HepG2 (cell line): ENCODE data around the gene IZUMO2. TPM values are rescaled to one million over a fixed set of nuclear protein-coding genes. Genes with fewer than 3 reads are reported as not detected.

Experiments used
- ARID4A ChIP-seq: sonication (generic); formaldehyde crosslinking; IDR thresholded peaks from 2 replicates; pipeline ENCODE4 v1.5.0; 2020; ENCODE audit warnings: mild to moderate bottlenecking, missing genetic modification reagents, borderline replicate concordance
- DMAP1 ChIP-seq: IDR thresholded peaks from 2 replicates; pipeline ENCODE4 v1.6.1; 2016
- FOXP4 ChIP-seq: sonication (generic); formaldehyde crosslinking; IDR thresholded peaks from 2 replicates; pipeline ENCODE4 v1.4.0; 2020; ENCODE audit warnings: missing genetic modification reagents
- HMG20B ChIP-seq: conservative IDR thresholded peaks from 2 replicates; pipeline ENCODE4 v1.6.1; 2016; ENCODE audit warnings: missing genetic modification reagents, missing compliant biosample characterization
- HNF1A ChIP-seq, 2 experiments: sonication (generic) in 1 of 2; formaldehyde crosslinking in 1 of 2; IDR thresholded peaks; 2 replicates each; pipeline versions ENCODE4 v1.4.0 to v1.6.1; 2016 to 2020; ENCODE audit warnings: borderline replicate concordance in 1 of 2, low read depth in 1 of 2, mild to moderate bottlenecking in 1 of 2, missing genetic modification reagents in 1 of 2
- HOXA3 ChIP-seq: sonication (generic); formaldehyde crosslinking; IDR thresholded peaks from 2 replicates; pipeline ENCODE4 v1.5.0; 2020; ENCODE audit warnings: missing genetic modification reagents
- IRF2 ChIP-seq: IDR thresholded peaks from 2 replicates; pipeline ENCODE4 v1.6.1; 2018; ENCODE audit warnings: missing genetic modification reagents, missing compliant biosample characterization
- MAX ChIP-seq: IDR thresholded peaks from 2 replicates; pipeline ENCODE4 v1.6.1; 2012; ENCODE audit warnings: inconsistent platforms
- TOE1 ChIP-seq: sonication (generic); formaldehyde crosslinking; IDR thresholded peaks from 2 replicates; pipeline ENCODE4 v1.4.0; 2020; ENCODE audit warnings: mild to moderate bottlenecking, missing genetic modification reagents
- ZMYM4 ChIP-seq: sonication (generic); formaldehyde crosslinking; IDR thresholded peaks from 2 replicates; pipeline ENCODE4 v1.8.1; 2023; ENCODE audit warnings: mild to moderate bottlenecking, missing genetic modification reagents
- ZNF121 ChIP-seq: sonication (generic); formaldehyde crosslinking; IDR thresholded peaks from 2 replicates; pipeline ENCODE4 v1.5.0; 2020; ENCODE audit warnings: mild to moderate bottlenecking, missing genetic modification reagents
- ZNF274 ChIP-seq: sonication (generic); formaldehyde crosslinking; IDR thresholded peaks from 2 replicates; pipeline ENCODE4 v1.5.1; 2020; ENCODE audit warnings: mild to moderate bottlenecking, missing genetic modification reagents
- ZNF704 ChIP-seq: sonication (generic); formaldehyde crosslinking; IDR thresholded peaks from 2 replicates; pipeline ENCODE4 v1.8.1; 2023; ENCODE audit warnings: mild to moderate bottlenecking, inconsistent platforms, moderate library complexity, missing genetic modification reagents, borderline replicate concordance
- ZNF773 ChIP-seq: sonication (generic); formaldehyde crosslinking; IDR thresholded peaks from 2 replicates; pipeline ENCODE4 v1.4.0; 2020; ENCODE audit warnings: missing genetic modification reagents, borderline replicate concordance
- ZNF891 ChIP-seq: sonication (generic); formaldehyde crosslinking; IDR thresholded peaks from 2 replicates; pipeline ENCODE4 v1.5.0; 2020; ENCODE audit warnings: mild to moderate bottlenecking, missing genetic modification reagents
- polyA plus RNA-seq, 8 experiments: library from polyadenylated mRNA; depleted of rRNA in 3 of 8; stranded (reverse) in 7 of 8; unstranded in 1 of 8; fragments of >200 nt; fragmentation: Illumina TruSeq in 4 of 8; extraction: Trizol in 4 of 8; gene quantifications; 2 replicates each; pipeline versions ENCODE4 v1.2.1 to v1.2.3, GENCODE V29; 2011 to 2016; ENCODE audit warnings: low read depth in 4 of 8, missing spikeins in 1 of 8, mixed read lengths in 1 of 8; ENCODE audit not compliant: insufficient read depth in 1 of 8
- total RNA-seq, 5 experiments: library from RNA; depleted of rRNA; stranded (reverse); fragments of >200 nt; fragmentation: Illumina TruSeq; extraction: Trizol; gene quantifications; 2 replicates each; pipeline ENCODE4 v1.2.3, GENCODE V29; 2016; ENCODE audit warnings: low read depth in 1 of 5

Gene IZUMO2
- total and polyA plus RNA-seq, 2 of the 13 experiments (the other 11 are each of a cell fraction or from before 2014, with no cell fraction given), result not detected

GRCh38 chr19:50147462-50148423, 15.3 kb downstream of the IZUMO2 start (continued):
- TF ChIP-seq ZNF704 (CRISPR knock-in tag) (0 out of 2 replicates have a peak, but pooled peaks have one; percentile 84), MAX (peak; percentile 19; the same call in 1 of the 2 replicates), HMG20B (CRISPR knock-in tag) (no peak), HNF1A (IDR thresholded peaks at IDR 0.05; ENCODE audit: low read depth) (no peak), HNF1A (CRISPR knock-in tag; IDR thresholded peaks at IDR 0.05; ENCODE audit: borderline replicate concordance) (0 out of 2 replicates have a peak, but pooled peaks have one; percentile 19), ZNF274 (peak; percentile 38; the same call in 1 of the 2 replicates), ZNF121 (CRISPR knock-in tag) (no peak), ZMYM4 (CRISPR knock-in tag) (0 out of 2 replicates have a peak, but pooled peaks have one; percentile 13), DMAP1 (CRISPR knock-in tag) (no peak), TOE1 (CRISPR knock-in tag) (no peak), HOXA3 (CRISPR knock-in tag) (peak; percentile 59), ARID4A (CRISPR knock-in tag) (peak; percentile 58; the same call in 1 of the 2 replicates), FOXP4 (CRISPR knock-in tag) (0 out of 2 replicates have a peak, but pooled peaks have one; percentile 20), ZNF773 (CRISPR knock-in tag) (no peak), IRF2 (CRISPR knock-in tag) (peak; percentile 30; the same call in 1 of the 2 replicates), ZNF891 (CRISPR knock-in tag) (no peak)
